ENCODE results near the gene SYNGR1. TPM values are rescaled to one million over a fixed set of nuclear protein-coding genes. Genes with fewer than 3 reads are reported as not detected.

Gene SYNGR1
- total RNA-seq, 1 donor from 2014 or later = 11.0 TPM

- H3K27ac ChIP-seq = no peak overlapping the region
- peak overlapping the region; percentile 48 for H3K4me3 ChIP-seq
- no peaks in the 10 kb centered on the region for H4K20me1 ChIP-seq (ENCODE audit: low read depth)
- peak overlapping the region; percentile 85 for H3K4me3 Mint-ChIP-seq
- no peaks in the 10 kb centered on the region for H3K36me3 Mint-ChIP-seq
- H3K79me2 ChIP-seq (ENCODE audit: low read depth) = no peaks in the 10 kb centered on the region
- H3K9me3 ChIP-seq (ENCODE audit: low read depth) = no peaks in the 10 kb centered on the region
- H3K27me3 Mint-ChIP-seq (ENCODE audit: insufficient read depth, low read depth) = peaks cover 13% of the 10 kb centered on the region
- H3K9ac ChIP-seq = no peak overlapping the region
- DNase-seq (ENCODE audit: low spot score) = peak; percentile 98
- peaks cover 2% of the 10 kb centered on the region for H3K4me1 Mint-ChIP-seq
- no peak for TF ChIP-seq EZH2phosphoT487 (IDR thresholded peaks at IDR 0.05)
- TF ChIP-seq EZH2 (IDR thresholded peaks at IDR 0.05) = peak; percentile 59
- H3K9me3 Mint-ChIP-seq = no peaks in the 10 kb centered on the region
- H3K27ac Mint-ChIP-seq = no peak overlapping the region
- H2AFZ ChIP-seq (replicated peaks) = peak overlapping the region; percentile 52
- peaks cover 44% of the 10 kb centered on the region for H3K27me3 ChIP-seq
- no peaks in the 10 kb centered on the region for H3K36me3 ChIP-seq
- peaks cover 15% of the 10 kb centered on the region for H3F3A ChIP-seq (ENCODE audit: low read depth)
- H3K4me2 ChIP-seq = peak overlapping the region; percentile 81
- H3K4me1 ChIP-seq = no peaks in the 10 kb centered on the region
Measured at GRCh38 chr22:39388261-39389011, 38.6 kb downstream of the SYNGR1 start.

- TF ChIP-seq EZH2 (IDR thresholded peaks at IDR 0.05) (no peak), CTCF (IDR thresholded peaks at IDR 0.05) (no peak), EZH2phosphoT487 (IDR thresholded peaks at IDR 0.05) (no peak)
- Histone ChIP-seq H2AFZ (replicated peaks) (no peak overlapping the region), H3K4me1 (no peaks in the 10 kb centered on the region), H3K9me3 (ENCODE audit: low read depth) (no peaks in the 10 kb centered on the region), H3K27me3 (peaks cover 44% of the 10 kb centered on the region), H3K79me2 (ENCODE audit: low read depth) (no peaks in the 10 kb centered on the region), H3K4me3 (no peak overlapping the region), H4K20me1 (ENCODE audit: low read depth) (no peaks in the 10 kb centered on the region), H3F3A (ENCODE audit: low read depth) (peaks cover 15% of the 10 kb centered on the region), H3K27ac (no peak overlapping the region), H3K36me3 (no peaks in the 10 kb centered on the region), H3K4me2 (no peak overlapping the region), H3K9ac (no peak overlapping the region)
- peaks cover 2% of the 10 kb centered on the region for H3K4me1 Mint-ChIP-seq
- no peaks in the 10 kb centered on the region for H3K9me3 Mint-ChIP-seq
- peaks cover 10% of the 10 kb centered on the region for H3K27me3 Mint-ChIP-seq (ENCODE audit: insufficient read depth, low read depth)
- H3K27ac Mint-ChIP-seq = no peak overlapping the region
- no peak overlapping the region for H3K4me3 Mint-ChIP-seq
- no peaks in the 10 kb centered on the region for H3K36me3 Mint-ChIP-seq
- no peak for DNase-seq (ENCODE audit: low spot score)
Measured at GRCh38 chr22:39389420-39389819, 39.6 kb downstream of the SYNGR1 start.

GRCh38 chr22:39392341-39392948 lies 42.7 kb downstream of the SYNGR1 start:
- H3K27me3 Mint-ChIP-seq (ENCODE audit: insufficient read depth, low read depth) = peaks cover 11% of the 10 kb centered on the region
- TF ChIP-seq EZH2phosphoT487 (IDR thresholded peaks at IDR 0.05) (no peak), CTCF (IDR thresholded peaks at IDR 0.05) (no peak), EZH2 (IDR thresholded peaks at IDR 0.05) (no peak)
- Histone ChIP-seq H2AFZ (replicated peaks) (no peak overlapping the region), H4K20me1 (ENCODE audit: low read depth) (no peaks in the 10 kb centered on the region), H3F3A (ENCODE audit: low read depth) (peaks cover 17% of the 10 kb centered on the region), H3K9me3 (ENCODE audit: low read depth) (no peaks in the 10 kb centered on the region), H3K27me3 (peaks cover 44% of the 10 kb centered on the region), H3K4me3 (no peak overlapping the region), H3K4me2 (no peak overlapping the region), H3K4me1 (no peaks in the 10 kb centered on the region), H3K79me2 (ENCODE audit: low read depth) (no peaks in the 10 kb centered on the region), H3K36me3 (no peaks in the 10 kb centered on the region), H3K9ac (no peak overlapping the region), H3K27ac (no peak overlapping the region)
- H3K36me3 Mint-ChIP-seq = no peaks in the 10 kb centered on the region
- no peaks in the 10 kb centered on the region for H3K9me3 Mint-ChIP-seq
- no peak overlapping the region for H3K27ac Mint-ChIP-seq
- no peak overlapping the region for H3K4me3 Mint-ChIP-seq
- H3K4me1 Mint-ChIP-seq = peaks cover 2% of the 10 kb centered on the region
- DNase-seq (ENCODE audit: low spot score) = no peak
